AG04450 (cell line): Measurements from ENCODE around the gene IPPK. TPM values are rescaled to one million over a fixed set of nuclear protein-coding genes. Genes with fewer than 3 reads are reported as not detected.
"Not testable (repeated sequence)": the region's sequence is repeated elsewhere in the genome, so short reads cannot be mapped to it uniquely, and the experiment has no call there.

ENCODE experiments used
- CTCF ChIA-PET: fragments of 300-600, 350-600 bp; formaldehyde crosslinking; extraction: SDS; loops from one replicate; lab custom pipeline; 2022; ENCODE audit warnings: antibody characterized with exemption, inconsistent platforms; lab: Charles Lee
- POLR2A ChIA-PET: fragments of 350-600 bp; formaldehyde crosslinking; extraction: SDS; loops from one replicate; lab custom pipeline; 2021; ENCODE audit warnings: antibody characterized with exemption, inconsistent platforms; lab: Yijun Ruan, JAX
- DNase-seq: peaks from one replicate; pipeline ENCODE4 v3.0.0-alpha.2; 2011; ENCODE audit warnings: low read depth, low spot score
- H3K27ac ChIP-seq: one replicate; pipeline ENCODE4 v1.5.1; 2012; ENCODE audit warnings: low read depth, low read length, control low read depth
- H3K27me3 ChIP-seq: one replicate; pipeline ENCODE4 v1.6.0; 2012; ENCODE audit warnings: low read length; ENCODE audit not compliant: control insufficient read depth, insufficient read depth
- H3K4me3 ChIP-seq: 2 replicates; pipeline ENCODE4 v1.5.1; 2011; ENCODE audit warnings: mild to moderate bottlenecking, low read depth, low read length, control low read depth
- H3K9me3 ChIP-seq: 2 replicates; pipeline ENCODE4 v1.5.1; 2012; ENCODE audit warnings: low read length; ENCODE audit not compliant: control insufficient read depth, insufficient read depth
- CTCF ChIP-seq: IDR thresholded peaks from 2 replicates; pipeline ENCODE4 v1.5.1; 2011; ENCODE audit warnings: low read depth, low read length, control low read depth, inconsistent platforms
- polyA plus RNA-seq: library from polyadenylated mRNA; depleted of rRNA; stranded (reverse); fragments of >200 nt; gene quantifications from 2 replicates; pipeline ENCODE4 v1.2.3, GENCODE V29; 2011

The IPPK gene
- polyA plus RNA-seq, 1 experiment: 15.1 TPM

GRCh38 chr9:92627651-92628050, 42.3 kb downstream of the IPPK start:
- Histone ChIP-seq H3K27ac (no peak overlapping the region), H3K27me3 (no peaks in the 10 kb centered on the region), H3K9me3 (no peaks in the 10 kb centered on the region), H3K4me3 (no peak overlapping the region)
- ChIA-PET POLR2A (no interaction called here), CTCF (interaction anchor here (1.1 kb wide), 1 partner anchor 299 kb away, joined by 3 read pairs; no protein-coding TSS in a partner anchor)
- DNase-seq: no peak
- no peak for TF ChIP-seq CTCF

GRCh38 chr9:92626484-92626883, 43.4 kb downstream of the IPPK start:
- no peak overlapping the region for H3K27ac ChIP-seq
- no peak overlapping the region for H3K4me3 ChIP-seq
- no peaks in the 10 kb centered on the region for H3K27me3 ChIP-seq
- no peak for TF ChIP-seq CTCF
- ChIA-PET CTCF (interaction anchor here (1.5 kb wide), 1 partner anchor 298 kb away, joined by 5 read pairs; no protein-coding TSS in a partner anchor), POLR2A (no interaction called here)
- no peaks in the 10 kb centered on the region for H3K9me3 ChIP-seq
- no peak for DNase-seq

- POLR2A ChIA-PET, H3K27me3 ChIP-seq, H3K4me3 ChIP-seq, H3K27ac ChIP-seq, H3K9me3 ChIP-seq, DNase-seq: not testable (repeated sequence)
- CTCF ChIA-PET: interaction anchor here (1.3 kb wide), 1 partner anchor 10 kb away, joined by 3 read pairs; no protein-coding TSS in a partner anchor
These were observed 46.0 kb downstream of the IPPK start for GRCh38 chr9:92623936-92624335.

GRCh38 chr9:92620845-92621244, 49.1 kb downstream of the IPPK start:
- Histone ChIP-seq H3K27me3 (no peaks in the 10 kb centered on the region), H3K9me3 (no peaks in the 10 kb centered on the region), H3K4me3 (no peak overlapping the region), H3K27ac (no peak overlapping the region)
- TF ChIP-seq CTCF: no peak
- ChIA-PET CTCF (no interaction called here), POLR2A (no interaction called here)
- DNase-seq: no peak

GRCh38 chr9:92619601-92620300, 50.2 kb downstream of the IPPK start:
- no peak overlapping the region for H3K4me3 ChIP-seq
- POLR2A ChIA-PET: no interaction called here
- no peaks in the 10 kb centered on the region for H3K9me3 ChIP-seq
- no peak overlapping the region for H3K27ac ChIP-seq
- H3K27me3 ChIP-seq: no peaks in the 10 kb centered on the region
- TF ChIP-seq CTCF: no peak
- CTCF ChIA-PET: interaction anchor here (0.5 kb wide), 1 partner anchor 347 kb away, joined by 5 read pairs; no protein-coding TSS in a partner anchor
- no peak for DNase-seq
